SKM-1 (cell line): ENCODE data around the gene LBH.

Experiments used
- DNase-seq: peaks from one replicate; lab custom pipeline; 2025; ENCODE audit not compliant: unreplicated experiment; lab: John Stamatoyannopoulos, UW

The LBH gene

DNA sequence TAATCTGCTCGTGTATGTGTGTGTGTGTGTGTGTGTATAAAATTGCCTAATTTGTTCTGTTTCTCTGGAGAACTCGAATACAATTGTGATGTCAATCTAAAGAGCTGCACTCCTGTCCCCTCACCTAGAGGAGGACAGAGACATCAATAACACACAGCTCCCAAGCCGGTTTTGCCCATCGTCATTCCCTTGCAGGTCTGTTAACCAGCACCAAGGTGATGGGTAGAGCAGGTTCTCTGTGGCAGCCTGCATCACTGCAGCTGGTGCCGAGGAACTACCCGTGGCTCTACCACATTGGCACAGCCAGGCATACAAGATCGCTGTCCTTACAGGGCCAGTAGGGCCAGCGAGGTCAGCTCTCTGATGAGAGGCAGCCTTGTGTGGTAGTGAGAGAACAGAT is 41.0 kb downstream of the LBH start:
- no peak for DNase-seq

GRCh38 chr2:30272761-30273573 is 41.6 kb downstream of the LBH start:
- no peak for DNase-seq

DNA sequence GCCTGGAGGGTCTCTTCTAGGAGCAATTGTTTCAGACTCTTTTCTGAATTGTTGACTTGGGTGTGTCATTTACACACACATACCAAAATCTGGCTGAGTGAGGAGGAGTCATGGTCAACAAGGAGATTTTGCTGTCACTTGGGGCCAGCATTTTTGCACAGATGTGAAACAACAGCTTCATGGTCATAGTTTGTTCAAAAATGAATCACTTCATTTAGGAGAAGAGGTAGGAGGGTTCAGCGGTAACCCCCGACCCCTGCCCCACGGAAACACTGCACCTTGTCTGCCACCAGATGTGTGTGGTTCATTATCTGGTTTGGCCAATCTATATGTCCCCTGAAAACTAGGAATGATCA is 42.2 kb downstream of the LBH start:
- no peak for DNase-seq

DNA sequence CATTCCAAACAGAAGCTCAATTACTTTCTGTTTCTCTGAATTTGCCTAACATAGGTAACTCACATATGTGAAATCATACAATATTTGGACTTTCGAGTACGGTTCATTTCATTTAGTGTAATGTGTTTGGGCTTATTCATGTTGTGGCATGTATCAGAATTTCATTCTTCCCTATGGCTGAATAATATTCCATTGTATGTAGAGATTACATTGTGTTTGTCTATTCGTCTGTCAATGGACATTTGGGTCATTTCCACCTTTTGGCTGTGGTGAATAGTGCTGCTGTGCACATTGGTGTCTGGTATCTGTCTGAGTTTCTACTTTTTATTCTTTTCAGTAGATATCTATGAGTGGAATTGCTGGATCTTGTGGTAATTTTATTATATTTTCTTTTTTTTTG is 43.9 kb downstream of the LBH start:
- DNase-seq, result no peak

GRCh38 chr2:30276455-30276911 is 45.1 kb downstream of the LBH start:
- no peak for DNase-seq

DNA sequence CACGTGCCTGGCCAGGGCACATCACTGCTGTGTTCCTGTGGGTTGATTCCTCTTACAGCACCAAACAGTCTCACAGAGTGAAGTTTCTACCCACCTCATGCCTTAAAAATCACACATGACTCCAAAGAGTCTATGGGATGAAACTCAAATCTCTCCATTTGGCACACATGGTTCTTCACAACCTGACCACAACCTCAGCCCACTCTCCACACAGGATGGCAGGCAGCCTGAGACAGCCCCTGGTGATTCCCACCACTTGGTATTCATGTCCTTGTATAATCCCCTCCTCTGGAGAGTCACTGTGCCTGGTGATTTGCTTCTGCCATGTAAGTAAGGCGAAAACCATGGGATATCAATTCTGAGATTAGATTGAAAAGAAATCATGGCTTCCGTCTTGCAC is 46.2 kb downstream of the LBH start:
- DNase-seq, result no peak

DNA sequence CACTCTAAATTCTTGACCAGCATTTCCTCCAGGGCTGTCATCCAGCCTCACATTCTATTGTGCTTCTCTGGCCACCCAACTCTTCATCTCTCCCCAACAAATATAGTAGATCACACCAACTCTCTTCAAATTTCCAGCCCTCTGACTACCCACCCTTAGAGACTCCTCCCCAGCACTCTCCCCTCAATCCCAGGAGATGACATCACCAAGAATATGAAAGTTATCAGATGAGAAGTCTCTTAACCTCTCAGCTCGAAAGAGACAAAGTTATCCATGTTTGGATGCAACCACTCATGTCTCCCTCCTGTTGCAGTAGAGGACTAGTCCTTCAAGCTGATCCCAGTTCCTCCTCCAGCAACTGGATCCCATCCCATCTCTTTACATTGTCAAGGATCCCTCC is 47.1 kb downstream of the LBH start:
- DNase-seq, result no peak

DNA sequence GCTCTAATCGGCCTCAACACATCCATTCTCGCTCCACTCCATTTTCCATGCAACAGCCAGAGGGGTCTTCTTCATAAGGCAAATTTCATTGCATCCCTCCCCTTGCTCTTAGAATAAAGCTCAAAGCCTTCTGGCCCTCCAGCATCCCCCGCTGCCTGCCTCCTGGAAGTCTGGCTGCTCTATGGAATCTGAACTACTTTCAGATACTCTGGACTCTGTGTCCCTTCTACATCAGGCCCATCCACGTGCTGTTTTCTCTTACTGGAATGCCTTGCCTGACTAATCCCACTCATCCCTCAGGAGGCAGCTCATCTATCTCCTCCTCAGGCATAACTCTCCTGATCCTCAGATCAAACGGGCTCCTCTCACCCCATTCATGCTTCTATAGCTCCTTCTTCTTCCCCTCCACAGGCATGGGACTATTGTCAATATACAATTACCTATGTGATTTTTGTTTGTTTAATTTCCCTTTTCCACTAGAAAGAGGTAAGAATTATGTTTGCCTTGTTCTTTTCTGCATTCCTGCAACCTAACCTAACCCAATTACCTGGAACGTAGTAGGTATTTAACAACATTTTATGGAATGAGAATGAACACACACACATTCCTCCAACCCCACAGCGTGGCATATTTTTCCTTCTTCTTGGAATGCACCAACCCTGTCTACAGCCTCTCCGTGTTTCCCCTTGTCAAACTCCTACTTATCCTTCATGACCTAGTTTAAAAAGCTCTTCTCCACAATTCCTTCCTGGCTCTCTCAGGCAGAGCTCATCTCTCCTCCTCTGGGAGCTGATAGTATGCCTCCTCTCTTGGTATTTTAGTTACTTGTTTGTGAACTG is 49.5 kb downstream of the LBH start:
- no peak for DNase-seq

DNA sequence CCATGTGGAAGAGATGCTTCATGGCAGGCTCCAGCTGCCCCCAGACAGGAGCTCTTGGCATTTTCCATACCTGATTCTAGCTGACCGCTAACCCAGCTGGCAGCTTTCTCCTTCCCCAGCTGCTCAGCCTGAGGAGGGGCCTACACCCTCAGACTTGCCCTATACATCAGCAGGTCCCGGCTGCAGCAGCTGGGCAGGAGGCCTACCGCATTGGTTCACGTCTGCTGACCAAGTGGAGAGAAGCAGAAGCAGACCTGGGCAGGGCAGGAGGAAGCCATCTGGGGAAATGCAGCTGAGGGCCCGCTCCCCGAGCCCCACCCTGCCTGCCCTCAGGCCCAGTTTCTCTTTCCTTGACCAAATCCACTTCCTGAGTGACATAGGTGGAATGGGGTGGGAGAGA is 50.7 kb downstream of the LBH start:
- no peak for DNase-seq

DNA sequence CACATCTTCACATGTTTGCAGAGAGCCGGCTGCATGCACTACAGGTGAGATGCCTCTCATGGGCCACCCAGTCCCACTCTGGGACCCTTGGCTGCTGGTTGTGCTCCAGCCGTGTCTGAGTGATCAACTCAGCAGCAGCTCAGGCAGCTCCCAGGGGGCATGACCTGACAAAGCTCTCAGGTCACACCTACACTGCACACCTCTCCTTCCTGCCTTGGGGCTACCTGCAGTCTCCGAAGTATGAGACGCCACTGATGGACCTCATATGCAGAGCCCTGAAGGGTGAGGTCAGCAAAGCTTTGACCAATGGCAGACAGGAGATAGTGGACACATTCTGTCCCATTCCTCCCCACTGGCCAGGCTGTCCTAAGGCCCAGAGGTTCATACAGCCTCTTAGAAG is 51.4 kb downstream of the LBH start:
- DNase-seq, result no peak

DNA sequence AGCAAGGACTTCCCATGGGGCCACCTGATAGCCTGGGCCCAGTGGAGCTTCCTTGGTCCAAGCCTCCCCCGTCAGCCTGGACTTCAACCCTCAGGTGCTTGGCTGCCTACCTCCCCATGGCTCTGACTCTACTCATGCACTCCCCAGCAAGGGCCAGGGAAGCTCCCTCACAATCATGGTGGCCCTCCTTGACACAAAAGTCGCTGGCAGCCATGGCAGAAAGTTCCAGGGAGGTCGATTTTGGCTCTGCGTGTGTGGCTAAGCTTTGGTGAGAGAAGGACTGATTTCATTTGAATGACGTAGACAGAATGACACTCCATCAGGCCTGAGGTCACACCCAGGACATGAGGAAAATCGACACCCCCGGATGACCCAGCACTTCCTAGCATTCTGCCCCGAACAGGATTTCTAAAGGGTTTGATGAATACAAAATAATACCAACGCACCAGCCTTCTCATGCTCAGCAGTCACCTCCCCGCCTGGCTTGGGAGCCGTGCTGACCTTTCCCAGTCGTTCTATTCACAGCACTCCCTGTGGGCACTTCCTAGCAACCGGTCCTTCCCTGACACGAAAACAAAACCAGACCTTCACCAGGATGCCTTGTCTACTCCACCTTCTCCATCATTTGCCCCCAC is 52.7 kb downstream of the LBH start:
- no peak for DNase-seq

- DNase-seq, result no peak
Measured at GRCh38 chr2:30285758-30286157, 54.4 kb downstream of the LBH start.

DNA sequence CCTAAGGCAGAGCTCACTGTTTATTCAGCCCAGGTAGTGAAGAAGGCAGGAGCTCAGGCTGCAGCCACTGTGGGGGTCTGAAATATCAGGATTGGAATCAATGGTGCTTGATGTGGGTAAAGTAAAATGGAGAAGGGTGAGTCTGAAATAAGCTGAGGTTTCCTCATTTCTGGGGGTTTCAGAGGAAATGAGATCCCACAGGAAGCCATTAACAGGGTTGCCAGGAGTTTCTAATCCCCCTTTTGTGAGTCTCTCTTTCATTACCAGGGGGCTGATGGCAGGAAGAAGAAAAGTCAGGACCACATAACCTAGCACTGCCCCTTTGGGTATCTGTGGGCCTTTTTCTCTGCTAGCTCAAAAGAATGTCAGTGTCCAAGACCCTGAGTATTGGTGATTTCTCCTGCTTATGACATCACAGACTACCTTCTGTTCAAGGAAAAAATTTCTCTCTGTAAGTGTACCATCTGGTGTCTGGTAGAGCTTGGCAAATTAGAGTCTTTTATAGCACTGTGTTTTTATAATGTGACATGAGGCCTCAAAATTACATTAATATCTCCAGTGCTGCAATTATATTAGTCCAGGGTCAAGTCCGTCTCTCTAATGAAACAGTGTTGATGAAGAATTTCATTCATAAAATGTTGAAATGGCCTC is 56.0 kb downstream of the LBH start:
- no peak for DNase-seq

DNA sequence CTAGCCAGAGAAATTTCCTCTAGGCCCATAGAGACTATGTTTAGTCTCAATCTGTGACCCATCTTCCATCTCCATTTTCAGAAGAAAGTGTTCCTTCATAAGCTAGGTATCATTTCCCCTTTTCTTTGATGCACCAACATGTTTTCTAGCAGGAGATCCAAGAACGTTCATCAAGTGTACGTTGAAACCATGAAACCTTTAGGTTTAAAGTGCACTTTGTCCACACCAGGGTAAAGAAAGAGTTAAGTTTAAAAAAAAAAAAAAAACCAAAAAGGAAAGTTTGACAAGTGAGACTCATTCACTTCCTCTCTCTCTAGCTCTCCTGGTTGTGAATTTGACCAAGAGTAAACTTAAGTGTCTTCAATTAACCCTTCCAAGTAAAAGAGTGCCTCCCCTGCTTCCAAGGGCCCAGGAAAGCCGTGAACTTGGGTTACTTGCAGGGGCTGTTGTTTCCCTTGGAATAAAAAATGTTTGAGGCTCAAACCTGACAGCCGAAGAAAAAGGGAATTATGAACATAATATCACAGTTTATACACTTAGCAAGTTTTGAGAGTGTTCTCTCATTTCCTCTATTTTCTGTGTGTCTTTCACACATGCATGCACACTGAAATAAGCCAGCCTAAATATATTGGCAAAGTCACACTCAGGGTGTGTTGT is 56.7 kb downstream of the LBH start:
- no peak for DNase-seq

DNA sequence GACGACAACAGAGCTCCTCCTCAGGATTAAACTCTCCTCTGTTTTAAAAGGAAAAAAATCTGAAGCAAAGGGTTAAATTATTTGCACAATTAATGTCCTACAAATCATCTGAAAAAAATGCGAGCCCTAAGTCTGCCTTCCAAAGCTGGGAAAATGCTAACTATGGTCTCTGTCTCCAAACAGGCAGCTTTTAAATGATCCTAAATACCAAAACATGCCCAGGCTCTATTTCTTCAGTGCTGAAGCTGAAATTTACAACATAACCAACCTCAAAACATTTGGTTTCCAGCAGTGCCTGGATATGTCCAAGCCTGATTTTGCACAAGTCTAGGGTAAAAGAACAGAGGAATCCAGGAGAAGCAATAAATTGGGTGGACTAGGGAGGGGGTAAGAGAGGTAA is 57.2 kb downstream of the LBH start:
- no peak for DNase-seq

- DNase-seq, result peak; percentile 69
Measured at GRCh38 chr2:30293303-30293921, 62.1 kb downstream of the LBH start.

DNA sequence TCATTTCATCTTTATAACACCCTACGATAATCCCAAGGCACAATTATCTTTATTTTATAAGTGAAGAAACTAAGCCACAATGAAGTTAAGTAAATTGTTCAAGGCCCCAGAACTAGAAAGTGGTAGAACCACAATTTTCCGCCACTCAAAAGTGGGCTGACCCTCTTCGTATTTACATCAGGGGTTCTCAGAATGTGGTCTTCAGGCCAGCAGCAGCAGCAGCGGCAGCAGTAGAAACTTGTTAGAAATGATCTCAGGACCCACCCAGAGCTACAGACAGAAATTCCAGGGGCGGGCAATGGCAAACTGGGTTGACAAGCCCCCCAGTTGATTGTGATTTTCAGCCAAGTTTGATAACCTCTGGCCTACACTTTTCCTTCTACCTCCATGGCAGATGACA is 62.8 kb downstream of the LBH start:
- DNase-seq, result no peak

- DNase-seq, result no peak
Measured at GRCh38 chr2:30296496-30296895, 65.2 kb downstream of the LBH start.

GRCh38 chr2:30298302-30298701 is 67.0 kb downstream of the LBH start:
- no peak for DNase-seq

DNA sequence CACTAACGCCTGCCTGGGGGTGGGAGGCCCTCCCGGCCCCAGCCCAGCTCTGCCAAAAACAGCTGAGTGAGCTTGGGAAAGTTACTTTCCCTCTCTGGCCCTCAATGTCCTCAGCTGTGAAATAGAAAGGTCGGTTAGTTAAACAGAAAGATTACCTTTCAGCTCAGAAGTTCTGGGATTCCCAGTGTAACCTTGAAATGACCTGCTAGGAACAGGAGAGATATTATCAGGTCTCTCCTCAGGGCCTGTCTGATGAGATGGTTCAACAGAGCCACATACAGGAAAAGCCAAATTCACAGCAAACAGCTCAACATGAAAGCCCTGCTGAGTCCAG is 68.8 kb downstream of the LBH start:
- no peak for DNase-seq
